Measurements from ENCODE around the gene WDFY2.

DNA sequence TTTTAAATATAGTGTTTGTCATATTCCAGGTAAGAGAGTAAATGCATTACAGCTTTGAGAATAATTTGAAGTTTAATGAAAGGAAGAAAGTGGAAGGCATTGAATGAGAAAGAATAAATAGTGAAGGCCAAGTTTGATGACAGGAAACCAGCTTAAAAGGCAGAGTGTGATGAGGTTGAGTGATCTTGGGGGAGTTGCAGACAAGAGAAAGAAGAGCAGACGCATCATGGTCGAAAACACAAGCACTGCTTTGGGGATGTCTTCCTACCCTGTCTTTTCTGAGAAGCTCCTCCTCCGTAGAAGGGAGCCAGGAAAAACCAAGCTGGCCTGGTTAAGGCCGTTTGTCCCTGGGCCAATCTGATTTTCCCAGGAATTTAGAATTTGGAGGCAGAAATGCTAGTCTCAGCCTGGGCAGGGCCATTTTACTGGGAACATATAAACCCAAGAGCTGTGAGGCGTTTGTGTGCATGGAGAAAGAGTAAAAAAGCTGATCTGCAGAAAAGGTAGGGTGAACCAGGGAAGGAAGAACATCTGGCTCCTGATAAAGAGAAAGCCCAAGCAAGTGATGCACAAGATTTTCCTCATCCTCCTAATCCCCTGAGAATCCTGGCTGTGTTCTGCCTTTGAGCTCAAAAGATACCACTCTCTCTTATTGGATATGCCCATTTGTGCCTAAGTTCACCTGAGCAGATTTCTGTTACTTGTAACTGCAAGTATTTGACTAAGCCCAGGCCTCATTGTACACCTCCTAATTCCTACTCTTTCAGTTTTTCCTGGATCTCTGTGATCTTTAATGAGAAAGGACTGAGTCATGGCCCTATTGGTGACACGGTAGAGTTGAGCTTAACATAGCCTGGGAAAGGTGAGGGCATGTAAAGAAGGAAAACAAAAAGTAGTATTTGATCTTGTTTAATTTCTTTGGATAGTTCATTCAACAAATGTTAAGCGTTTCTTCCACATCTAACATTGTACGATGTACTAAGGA is 80.0 kb downstream of the WDFY2 start:
- TF ChIP-seq EZH2phosphoT487 (IDR thresholded peaks at IDR 0.05; ENCODE audit: borderline replicate concordance) (no peak), CTCF (conservative IDR thresholded peaks at IDR 0.05; ENCODE audit: low read length) (no peak)
